ENCODE results near the gene GABBR2. TPM values are rescaled to one million over a fixed set of nuclear protein-coding genes. Genes with fewer than 3 reads are reported as not detected.

Gene GABBR2
- total RNA-seq, 1 donor from 2014 or later: 0.84 TPM

DNA sequence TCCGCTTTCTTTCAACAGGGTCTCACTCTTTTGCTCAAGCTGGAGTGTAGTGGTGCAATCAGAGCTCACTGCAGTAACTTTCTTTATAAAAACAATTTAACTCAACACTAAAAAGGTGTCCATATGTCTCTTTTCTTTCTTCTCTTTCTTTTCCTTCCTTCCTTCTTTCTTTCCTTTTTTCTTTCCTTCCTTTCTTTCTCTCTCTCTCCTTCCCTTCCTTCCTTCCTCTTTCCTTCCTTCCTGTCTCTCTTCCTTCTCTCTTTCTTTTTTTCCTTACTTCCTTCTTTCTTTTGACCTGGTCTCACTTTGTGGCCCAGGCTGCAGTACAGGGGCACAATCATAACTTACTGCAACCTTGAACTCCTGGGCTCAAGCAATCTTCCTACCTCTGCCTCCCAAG, 427.5 kb downstream of the GABBR2 start:
- intact Hi-C loops (cut with DNase I): no loop called here
- DNase-seq (no peak), ATAC-seq (no peak)
- H3K27me3 ChIP-seq: peaks cover 5% of the 10 kb centered on the region
- H3K27ac ChIP-seq: no peak overlapping the region
- no peaks in the 10 kb centered on the region for H3K4me1 ChIP-seq
- no peaks in the 10 kb centered on the region for H3K9me3 ChIP-seq
- H3K4me3 ChIP-seq: no peak overlapping the region
- TF ChIP-seq, protein P1, sequence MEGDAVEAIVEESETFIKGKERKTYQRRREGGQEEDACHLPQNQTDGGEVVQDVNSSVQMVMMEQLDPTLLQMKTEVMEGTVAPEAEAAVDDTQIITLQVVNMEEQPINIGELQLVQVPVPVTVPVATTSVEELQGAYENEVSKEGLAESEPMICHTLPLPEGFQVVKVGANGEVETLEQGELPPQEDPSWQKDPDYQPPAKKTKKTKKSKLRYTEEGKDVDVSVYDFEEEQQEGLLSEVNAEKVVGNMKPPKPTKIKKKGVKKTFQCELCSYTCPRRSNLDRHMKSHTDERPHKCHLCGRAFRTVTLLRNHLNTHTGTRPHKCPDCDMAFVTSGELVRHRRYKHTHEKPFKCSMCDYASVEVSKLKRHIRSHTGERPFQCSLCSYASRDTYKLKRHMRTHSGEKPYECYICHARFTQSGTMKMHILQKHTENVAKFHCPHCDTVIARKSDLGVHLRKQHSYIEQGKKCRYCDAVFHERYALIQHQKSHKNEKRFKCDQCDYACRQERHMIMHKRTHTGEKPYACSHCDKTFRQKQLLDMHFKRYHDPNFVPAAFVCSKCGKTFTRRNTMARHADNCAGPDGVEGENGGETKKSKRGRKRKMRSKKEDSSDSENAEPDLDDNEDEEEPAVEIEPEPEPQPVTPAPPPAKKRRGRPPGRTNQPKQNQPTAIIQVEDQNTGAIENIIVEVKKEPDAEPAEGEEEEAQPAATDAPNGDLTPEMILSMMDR (IDR thresholded peaks at IDR 0.05): no peak
- no peaks in the 10 kb centered on the region for H3K36me3 ChIP-seq

DNA sequence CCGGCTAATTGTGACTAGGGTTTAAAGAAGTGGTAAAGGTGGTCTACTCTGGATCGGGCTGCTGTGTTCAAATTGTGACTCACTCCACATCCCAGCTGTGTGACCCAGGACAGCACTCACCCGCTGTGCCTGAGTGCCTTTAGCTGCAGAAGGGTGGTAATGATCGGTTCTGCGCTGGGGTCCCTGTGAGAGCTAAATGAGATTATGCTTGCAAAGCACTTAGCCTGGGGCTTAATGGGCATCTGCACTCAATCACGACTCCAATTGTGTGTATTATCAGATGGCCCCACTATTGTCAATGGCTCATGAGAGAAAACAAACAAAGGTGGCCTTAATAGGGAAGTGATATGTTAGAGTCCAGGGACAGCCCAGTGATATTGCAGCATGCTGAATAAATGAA, 428.2 kb downstream of the GABBR2 start:
- H3K27me3 ChIP-seq: peaks cover 5% of the 10 kb centered on the region
- DNase-seq: no peak
- no peaks in the 10 kb centered on the region for H3K9me3 ChIP-seq
- H3K4me1 ChIP-seq: no peaks in the 10 kb centered on the region
- H3K36me3 ChIP-seq: no peaks in the 10 kb centered on the region
- TF ChIP-seq, protein P1 (IDR thresholded peaks at IDR 0.05): no peak
- intact Hi-C loops (cut with DNase I): no loop called here
- no peak for ATAC-seq
- H3K27ac ChIP-seq: no peak overlapping the region
- H3K4me3 ChIP-seq: no peak overlapping the region

- DNase-seq: no peak
- ATAC-seq: no peak
- TF ChIP-seq, protein P1 (IDR thresholded peaks at IDR 0.05): no peak
- H3K27ac ChIP-seq: no peak overlapping the region
- no peaks in the 10 kb centered on the region for H3K4me1 ChIP-seq
- intact Hi-C loops (cut with DNase I): no loop called here
- H3K9me3 ChIP-seq: no peaks in the 10 kb centered on the region
- H3K36me3 ChIP-seq: no peaks in the 10 kb centered on the region
- H3K4me3 ChIP-seq: no peak overlapping the region
- H3K27me3 ChIP-seq: peaks cover 5% of the 10 kb centered on the region
Measured at GRCh38 chr9:98280162-98280561, 428.6 kb downstream of the GABBR2 start.

- TF ChIP-seq, protein P1 (IDR thresholded peaks at IDR 0.05): no peak
- H3K9me3 ChIP-seq: no peaks in the 10 kb centered on the region
- no peaks in the 10 kb centered on the region for H3K36me3 ChIP-seq
- H3K4me1 ChIP-seq: no peaks in the 10 kb centered on the region
- ATAC-seq (no peak), DNase-seq (no peak)
- intact Hi-C loops (cut with DNase I): no loop called here
- peaks cover 5% of the 10 kb centered on the region for H3K27me3 ChIP-seq
- no peak overlapping the region for H3K4me3 ChIP-seq
- H3K27ac ChIP-seq: no peak overlapping the region
Measured at GRCh38 chr9:98276907-98277469, 431.7 kb downstream of the GABBR2 start.

DNA sequence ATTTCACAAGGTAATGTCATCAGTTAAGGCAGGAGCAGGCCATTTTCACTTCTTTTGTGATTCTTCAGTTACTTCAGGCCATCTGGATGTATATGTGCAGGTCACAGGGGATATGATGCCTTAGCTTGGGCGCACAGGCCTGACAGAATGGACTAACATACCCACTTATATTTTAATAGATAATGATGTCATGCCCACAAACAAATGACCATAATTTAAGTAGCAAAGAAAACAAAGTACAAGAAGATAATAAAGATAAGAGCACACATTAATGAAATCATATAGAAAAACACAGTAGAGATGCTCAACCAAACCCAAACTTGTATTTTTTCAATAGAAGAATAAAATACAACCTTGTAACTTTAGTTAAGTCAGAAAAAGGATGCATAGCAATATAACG, 433.6 kb downstream of the GABBR2 start:
- DNase-seq (no peak), ATAC-seq (no peak)
- Histone ChIP-seq H3K9me3 (no peaks in the 10 kb centered on the region), H3K4me3 (no peak overlapping the region), H3K27me3 (peaks cover 5% of the 10 kb centered on the region), H3K27ac (no peak overlapping the region), H3K36me3 (no peaks in the 10 kb centered on the region), H3K4me1 (no peaks in the 10 kb centered on the region)
- TF ChIP-seq, protein P1 (IDR thresholded peaks at IDR 0.05): no peak
- intact Hi-C loops (cut with DNase I): no loop called here

DNA sequence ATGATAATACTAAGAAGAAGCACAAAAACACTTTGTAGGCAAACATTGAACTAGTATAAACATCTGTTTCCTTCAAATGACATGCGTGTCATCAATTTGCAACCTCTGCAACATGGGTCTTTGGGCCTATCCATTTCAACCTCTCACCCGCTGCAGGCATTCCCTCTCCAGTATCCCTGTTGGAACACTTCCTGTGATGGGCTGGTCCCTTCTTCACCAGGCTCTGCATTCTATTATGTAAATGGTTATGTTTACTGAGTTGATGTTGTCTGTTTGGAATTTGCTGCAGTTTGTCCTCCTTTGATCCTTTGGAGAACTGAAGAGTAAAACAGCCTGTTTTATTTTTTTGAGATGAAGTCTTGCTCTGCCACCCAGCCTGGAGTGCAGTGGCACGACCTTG, 436.7 kb downstream of the GABBR2 start:
- no peak for ATAC-seq
- intact Hi-C loops (cut with DNase I): no loop called here
- TF ChIP-seq, protein P1 (IDR thresholded peaks at IDR 0.05): no peak

More for the DNA sequence above, 436.7 kb downstream of the GABBR2 start:
- Histone ChIP-seq H3K36me3 (no peaks in the 10 kb centered on the region), H3K27me3 (no peaks in the 10 kb centered on the region), H3K9me3 (no peaks in the 10 kb centered on the region), H3K4me3 (no peak overlapping the region), H3K27ac (no peak overlapping the region), H3K4me1 (no peaks in the 10 kb centered on the region)
- no peak for DNase-seq
